DMS153 treated with DMSO at 0.1 percent for 48 hours (cell line): ENCODE measurements around the gene FOXP1.
"Not testable (repeated sequence)": the region's sequence is repeated elsewhere in the genome, so short reads cannot be mapped to it uniquely, and the experiment has no call there.

Experiments used
- DNase-seq: peaks from one replicate; lab custom pipeline; 2025; ENCODE audit not compliant: unreplicated experiment; lab: John Stamatoyannopoulos, UW

The FOXP1 gene

DNA sequence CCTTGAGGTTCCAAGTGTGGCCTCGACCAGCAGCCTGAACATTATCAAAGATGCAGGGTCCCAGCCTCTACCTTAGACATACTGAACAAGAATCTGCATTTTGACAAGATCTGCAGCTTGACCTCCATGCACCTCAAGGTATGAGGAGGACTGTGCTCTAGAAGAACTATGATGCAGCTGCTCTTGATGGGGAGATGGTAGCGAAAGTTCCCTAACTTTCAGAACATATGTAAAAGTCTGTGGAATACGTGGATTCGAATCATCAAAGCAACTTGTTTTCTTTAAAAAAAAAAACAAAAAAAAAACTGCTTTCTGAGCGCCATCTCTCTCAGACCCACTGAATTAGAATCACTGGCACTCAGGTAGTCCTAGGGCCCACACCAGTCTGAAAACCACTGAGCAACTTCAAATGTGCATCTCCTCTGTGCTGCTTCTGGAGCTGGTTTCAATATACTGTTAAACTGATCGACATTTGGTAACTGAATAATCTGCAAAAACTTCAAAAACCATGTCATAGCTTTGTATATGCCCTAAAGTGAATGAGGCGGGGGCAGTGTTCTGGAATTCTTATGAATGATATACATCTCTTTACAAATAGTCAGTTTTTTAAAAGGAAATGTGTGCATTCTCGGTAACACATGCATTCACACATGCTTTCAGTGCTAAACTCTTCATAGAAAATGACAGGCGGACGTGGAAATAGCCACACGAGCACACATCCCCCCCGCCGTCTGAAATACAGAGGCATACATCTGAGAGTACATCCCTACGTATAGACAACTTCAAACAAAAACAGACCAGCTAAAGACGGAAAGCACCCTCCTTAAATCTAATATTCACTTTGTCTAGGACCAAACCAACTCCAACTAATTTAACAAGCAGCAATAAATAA, 128.8 kb downstream of the FOXP1 start:
- no peak for DNase-seq

DNA sequence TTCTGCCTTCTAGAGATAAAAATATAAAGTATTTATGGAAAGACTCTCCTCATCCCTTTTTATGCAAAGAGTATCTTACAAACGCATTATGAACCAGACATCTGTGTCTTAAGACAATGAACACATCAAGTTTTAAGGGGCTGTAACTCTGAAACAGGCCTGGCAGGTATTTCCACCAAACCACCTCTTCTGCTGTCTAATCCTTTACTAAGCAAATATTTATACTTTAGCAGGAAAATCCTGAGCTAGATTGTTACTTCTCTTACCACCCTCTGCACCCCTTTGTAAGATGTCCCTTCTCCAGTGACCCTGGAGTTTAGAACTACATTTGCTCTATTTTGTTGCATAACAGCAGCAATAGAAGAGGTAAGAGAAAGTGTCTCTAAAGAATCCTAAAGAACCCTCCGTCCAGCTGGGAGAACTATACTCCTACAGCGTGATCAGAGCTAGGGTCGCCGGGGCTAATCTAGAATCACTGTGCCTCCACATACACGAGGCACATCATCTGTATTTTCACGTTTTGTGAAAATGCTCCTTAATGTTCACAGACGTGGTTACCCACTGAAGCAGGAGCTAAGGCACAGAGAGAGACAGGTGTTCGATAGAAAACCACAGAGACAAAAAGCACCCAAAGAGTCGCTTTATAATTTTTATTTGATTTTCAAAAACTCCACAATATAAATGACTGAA, 129.6 kb downstream of the FOXP1 start:
- no peak for DNase-seq

DNA sequence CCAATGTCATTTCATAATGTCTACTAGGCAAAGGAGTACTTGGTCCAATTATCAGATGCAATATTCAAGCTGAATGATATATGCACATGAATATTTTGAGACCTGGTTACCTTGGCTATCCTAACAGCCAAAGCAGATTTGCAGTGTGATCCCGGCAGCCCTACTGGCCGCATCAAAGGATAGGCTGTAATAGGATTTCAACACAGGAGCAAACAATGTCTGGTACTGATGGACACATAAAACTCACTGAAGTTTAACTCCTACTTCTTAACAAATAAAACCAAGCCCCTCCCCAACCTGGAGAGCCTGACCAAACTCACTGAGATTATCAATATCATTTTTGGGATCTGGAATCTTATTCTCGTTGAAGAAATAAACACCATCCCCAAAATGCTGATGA, 130.2 kb downstream of the FOXP1 start:
- no peak for DNase-seq

GRCh38 chr3:71451812-71452211, 131.7 kb downstream of the FOXP1 start:
- DNase-seq = no peak

DNA sequence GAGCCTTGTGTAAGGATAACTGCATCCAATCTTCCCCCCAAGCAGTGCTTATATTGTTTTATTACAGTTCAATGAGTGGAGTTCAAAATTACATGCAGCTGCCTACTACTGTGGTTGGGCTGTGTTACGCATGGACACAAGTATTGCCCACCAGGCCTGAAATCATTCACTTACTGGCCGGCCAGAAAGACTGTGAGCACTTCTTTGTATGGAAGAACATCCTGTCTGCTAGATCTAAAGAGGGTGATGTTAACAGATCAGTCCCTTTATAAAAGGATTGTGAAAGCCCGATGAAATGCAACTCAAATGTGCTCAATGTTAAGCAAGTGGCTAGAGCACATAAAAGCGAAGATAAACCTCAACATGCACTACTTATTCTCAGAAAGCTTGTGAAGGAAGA, 132.5 kb downstream of the FOXP1 start:
- DNase-seq = no peak

DNA sequence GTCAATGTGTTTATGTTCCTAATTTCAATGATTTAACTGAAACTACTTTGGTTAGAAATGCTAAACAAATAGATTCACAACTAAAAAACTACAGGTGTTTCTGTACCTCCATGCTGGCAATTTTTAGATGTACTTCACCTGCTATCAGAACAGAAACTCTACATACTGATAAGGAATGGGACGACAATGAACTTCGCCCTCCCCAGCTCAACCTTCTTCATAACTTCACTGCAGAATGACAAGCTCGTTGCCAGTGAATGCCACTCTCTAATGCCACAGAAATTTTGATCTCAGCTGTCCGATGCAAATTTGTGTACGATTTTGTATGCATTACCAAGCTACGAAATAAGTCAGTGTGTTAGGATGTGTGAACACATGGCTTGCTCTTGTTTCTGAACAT, 133.4 kb downstream of the FOXP1 start:
- no peak for DNase-seq

GRCh38 chr3:71447803-71448202, 135.7 kb downstream of the FOXP1 start:
- no peak for DNase-seq

DNA sequence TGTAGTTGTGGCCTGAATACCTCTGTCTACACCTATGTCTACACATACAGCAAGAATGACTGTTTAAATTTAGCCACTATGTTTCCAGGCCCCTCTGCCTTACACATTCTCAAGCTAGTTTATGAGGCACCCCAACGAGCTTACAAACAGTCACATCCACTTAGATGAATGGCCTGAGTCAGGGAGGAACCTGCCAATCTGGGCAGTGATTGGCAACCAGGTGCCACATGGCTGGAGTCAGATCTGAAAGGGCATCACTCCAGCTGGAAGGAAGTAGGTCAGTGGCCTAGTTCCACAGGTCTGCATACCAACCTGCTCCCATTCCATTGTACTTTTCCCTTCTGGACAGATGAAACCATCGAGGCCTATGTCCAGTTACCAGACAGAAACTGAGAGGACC, 136.3 kb downstream of the FOXP1 start:
- DNase-seq = no peak

DNA sequence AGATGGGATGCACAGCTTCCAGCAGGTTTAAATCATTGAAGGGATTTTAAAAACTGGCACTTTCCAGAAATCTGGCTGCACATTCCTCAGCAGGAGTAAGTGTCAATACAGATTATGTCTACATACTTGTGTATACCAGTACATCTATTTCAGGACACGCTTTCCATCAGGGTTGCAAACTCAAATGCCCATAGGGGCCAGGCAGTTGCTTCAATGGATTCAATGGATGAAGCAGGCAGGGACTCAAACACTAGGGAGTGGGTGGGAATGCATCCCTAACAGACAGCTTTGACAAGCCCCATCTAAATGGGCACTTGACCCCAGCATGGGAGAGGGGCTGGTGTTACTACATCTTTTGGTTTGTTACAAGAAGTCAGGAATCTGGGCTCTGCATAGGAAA, 136.8 kb downstream of the FOXP1 start:
- no peak for DNase-seq

GRCh38 chr3:71446260-71446659, 137.3 kb downstream of the FOXP1 start:
- no peak for DNase-seq

DNA sequence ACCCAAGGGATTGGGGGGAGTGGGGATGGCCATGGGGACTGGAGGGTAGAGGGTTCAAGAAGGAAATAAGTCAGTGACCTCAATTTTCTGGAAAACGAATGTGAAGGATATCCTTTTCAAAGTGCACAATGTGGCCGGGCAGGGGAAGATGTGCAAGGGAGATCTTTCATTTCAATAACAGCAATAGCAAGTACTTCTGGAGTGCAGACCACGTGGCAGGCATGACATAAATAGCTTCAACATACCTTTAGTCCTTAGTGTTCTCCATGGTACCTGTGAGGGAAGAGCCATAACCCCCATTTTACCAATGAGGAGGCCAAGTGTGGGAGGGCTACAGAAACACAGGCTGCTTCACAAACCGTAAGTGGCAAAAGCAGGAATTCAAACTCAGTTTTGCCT, 138.7 kb downstream of the FOXP1 start:
- no peak for DNase-seq

GRCh38 chr3:71444028-71444860, 139.3 kb downstream of the FOXP1 start:
- no peak for DNase-seq

GRCh38 chr3:71443332-71443731, 140.2 kb downstream of the FOXP1 start:
- DNase-seq = no peak

GRCh38 chr3:71442652-71443042, 140.9 kb downstream of the FOXP1 start:
- no peak for DNase-seq

GRCh38 chr3:71441925-71442651, 141.4 kb downstream of the FOXP1 start:
- DNase-seq = no peak

DNA sequence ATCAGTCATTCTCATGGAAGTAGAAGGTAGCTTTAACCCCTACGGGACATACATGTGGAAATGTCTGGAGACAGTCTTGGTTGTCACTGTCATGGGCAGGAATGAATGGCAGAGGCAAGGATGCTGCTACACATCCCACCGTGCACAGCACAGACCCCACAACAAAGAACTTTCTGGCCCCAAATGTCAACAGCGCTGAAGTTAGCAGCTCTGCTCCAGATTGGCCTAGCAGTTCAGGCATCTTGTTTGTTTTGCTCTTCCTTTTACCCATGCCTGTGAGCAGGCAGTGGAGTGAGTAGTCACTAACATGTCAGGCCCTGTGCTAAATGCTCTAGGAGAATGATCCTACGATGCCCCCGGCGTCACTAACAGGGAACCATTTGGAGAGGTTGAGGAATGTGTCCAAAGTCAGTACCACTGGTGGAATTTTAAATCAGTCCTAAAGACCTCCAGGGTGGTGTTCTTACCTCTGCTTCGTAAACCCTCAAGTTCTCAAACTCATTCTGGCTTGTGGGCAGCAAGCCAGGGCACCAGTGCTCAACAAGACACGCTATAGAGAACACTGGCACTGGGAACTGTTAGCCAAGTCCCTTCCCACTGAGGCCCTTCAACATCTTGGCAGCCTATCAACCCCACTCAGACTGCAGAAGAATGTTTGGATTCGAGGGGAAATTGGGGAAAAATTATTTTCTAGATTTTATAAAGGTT, 142.2 kb downstream of the FOXP1 start:
- DNase-seq = no peak

DNA sequence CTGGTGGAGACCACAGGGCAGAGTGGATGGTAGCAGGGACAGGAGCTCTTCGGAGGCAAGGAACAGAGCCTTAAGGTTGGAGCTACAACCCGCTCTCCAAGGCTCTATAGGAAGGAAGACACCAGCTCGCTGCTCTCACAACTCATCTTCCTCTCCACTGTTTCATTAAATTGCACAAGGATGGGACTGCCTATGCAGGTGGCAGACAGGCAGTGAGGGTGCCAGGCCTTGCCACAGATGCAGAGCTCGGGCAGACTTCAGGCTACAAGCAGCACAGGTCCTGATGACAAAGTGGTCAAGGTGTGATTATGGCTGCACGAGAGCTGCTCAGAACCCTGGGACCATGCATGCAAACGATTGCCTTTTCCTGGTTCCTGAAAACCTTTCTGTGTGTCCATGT, 144.6 kb downstream of the FOXP1 start:
- DNase-seq = no peak

- DNase-seq = no peak
Measured at GRCh38 chr3:71438071-71438685, 145.3 kb downstream of the FOXP1 start.

DNA sequence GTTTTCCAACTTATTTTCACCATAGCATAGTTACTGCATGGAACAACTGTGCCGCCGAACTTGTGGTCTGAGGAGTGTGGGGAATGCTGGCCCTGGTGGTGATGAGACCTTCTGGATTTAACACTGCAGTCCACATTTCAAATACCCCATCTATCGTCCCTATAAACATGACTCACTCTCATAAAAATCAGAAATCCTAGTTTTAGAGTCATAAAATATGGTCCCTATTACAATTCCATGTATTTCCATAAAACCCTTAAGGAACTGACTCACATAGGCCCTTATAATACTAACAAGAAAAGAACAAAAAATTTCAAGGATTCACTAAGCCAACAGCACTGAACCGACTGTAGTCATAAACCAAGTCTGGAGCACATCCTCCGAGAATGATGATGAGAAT, 147.2 kb downstream of the FOXP1 start:
- no peak for DNase-seq

GRCh38 chr3:71435836-71436235, 147.7 kb downstream of the FOXP1 start:
- not testable (repeated sequence) for DNase-seq
